22Rv1 (cell line): ENCODE data around the gene CYP3A4.
"Not testable (repeated sequence)": the region's sequence is repeated elsewhere in the genome, so short reads cannot be mapped to it uniquely, and the experiment has no call there.

Experiments used
- H3K27ac ChIP-seq: fragments of 450-650 bp; 2 replicates; pipeline ENCODE4 v1.5.1; 2017
- ZFX ChIP-seq: fragments of 450-650 bp; IDR thresholded peaks from 2 replicates; pipeline ENCODE4 v1.6.1; 2017; ENCODE audit warnings: antibody characterized with exemption, borderline replicate concordance
- TF ChIP-seq, protein P1 (sequence below): fragments of 450-650 bp; IDR thresholded peaks from 2 replicates; pipeline ENCODE4 v1.5.1; 2017; ENCODE audit warnings: mild to moderate bottlenecking

Gene CYP3A4

DNA sequence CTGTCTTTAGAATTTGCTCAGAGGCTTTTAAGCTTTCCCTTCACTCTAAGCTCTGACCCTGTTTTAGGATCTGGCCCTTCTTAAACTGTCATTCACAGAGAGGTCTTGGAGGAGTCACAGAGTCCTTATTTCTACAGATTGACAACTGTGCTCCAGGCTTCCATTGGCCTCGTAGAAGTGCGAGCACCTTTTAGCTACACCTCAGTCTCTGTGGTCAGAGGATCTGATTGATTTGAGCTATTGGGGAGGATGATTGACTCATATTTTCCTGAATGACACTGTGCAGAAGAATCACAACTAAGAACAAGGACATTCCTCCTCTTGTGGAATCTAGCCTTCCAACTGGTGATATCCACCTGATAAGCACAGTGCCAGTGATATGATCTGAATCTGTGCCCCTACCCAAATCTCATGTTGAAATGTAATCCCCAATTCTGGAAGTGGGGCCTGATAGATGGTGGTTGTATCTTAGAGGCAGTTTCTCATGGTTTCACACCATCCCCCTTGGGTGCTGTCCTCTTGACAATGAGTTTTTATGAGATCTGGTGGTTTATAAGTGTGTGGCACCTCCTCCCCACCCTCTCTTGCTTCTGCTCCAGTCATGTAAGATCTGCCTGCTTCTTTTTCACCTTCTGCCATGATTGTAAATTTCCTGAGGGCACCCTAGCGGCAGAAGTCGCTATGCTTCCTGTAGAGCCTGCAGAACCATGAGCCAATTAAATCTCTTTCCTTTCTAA is 52.2 kb downstream of the CYP3A4 start:
- TF ChIP-seq, protein P1, sequence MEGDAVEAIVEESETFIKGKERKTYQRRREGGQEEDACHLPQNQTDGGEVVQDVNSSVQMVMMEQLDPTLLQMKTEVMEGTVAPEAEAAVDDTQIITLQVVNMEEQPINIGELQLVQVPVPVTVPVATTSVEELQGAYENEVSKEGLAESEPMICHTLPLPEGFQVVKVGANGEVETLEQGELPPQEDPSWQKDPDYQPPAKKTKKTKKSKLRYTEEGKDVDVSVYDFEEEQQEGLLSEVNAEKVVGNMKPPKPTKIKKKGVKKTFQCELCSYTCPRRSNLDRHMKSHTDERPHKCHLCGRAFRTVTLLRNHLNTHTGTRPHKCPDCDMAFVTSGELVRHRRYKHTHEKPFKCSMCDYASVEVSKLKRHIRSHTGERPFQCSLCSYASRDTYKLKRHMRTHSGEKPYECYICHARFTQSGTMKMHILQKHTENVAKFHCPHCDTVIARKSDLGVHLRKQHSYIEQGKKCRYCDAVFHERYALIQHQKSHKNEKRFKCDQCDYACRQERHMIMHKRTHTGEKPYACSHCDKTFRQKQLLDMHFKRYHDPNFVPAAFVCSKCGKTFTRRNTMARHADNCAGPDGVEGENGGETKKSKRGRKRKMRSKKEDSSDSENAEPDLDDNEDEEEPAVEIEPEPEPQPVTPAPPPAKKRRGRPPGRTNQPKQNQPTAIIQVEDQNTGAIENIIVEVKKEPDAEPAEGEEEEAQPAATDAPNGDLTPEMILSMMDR: no peak
- TF ChIP-seq ZFX: no peak
- H3K27ac ChIP-seq: no peak overlapping the region

DNA sequence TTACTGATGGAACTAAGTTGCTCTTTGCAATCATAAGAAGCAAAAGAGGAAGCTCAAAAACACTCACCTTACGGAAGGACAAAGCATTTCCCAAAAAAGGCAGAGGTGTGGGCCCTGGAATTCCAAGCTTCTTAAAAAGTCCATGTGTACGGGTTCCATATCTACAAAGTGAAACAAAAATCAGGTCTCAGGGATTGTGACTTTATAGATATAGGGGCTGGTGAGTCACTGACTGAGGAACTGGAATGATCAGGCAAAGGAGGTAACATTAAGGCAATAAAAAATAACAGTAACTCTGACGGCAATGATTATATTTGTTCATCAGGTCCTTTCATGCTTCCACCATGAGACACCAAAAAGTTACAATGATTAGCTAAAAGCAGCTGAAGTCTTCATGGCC is 53.0 kb downstream of the CYP3A4 start:
- H3K27ac ChIP-seq: no peak overlapping the region
- no peak for TF ChIP-seq ZFX
- TF ChIP-seq, protein P1: no peak

DNA sequence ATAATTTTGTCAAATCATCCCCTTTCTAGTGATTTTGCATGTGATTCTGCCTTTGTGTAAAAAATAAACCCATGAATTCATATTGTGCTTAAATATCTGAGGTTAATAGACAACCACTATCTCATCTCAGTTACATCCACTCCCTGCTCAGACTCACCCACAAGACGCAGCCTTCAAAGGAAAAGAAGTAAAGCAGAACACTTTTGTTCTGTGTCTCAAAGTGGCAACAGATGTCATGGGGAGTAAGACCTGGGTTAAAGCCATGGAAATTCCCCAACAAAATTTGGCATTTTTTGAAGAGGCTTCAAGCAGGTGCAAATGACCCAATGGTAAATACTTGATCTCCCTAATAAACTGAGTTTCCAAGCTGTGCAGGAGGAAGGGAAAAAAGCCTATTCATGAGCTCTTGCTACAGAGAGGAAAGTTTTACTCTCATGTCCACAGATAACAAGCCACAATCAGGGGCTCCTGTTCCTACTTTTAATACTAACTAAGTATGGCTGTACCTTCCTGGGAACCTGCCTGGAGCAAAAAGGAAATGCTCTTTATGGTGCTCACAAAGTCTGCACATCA is 53.7 kb downstream of the CYP3A4 start:
- H3K27ac ChIP-seq: no peak overlapping the region
- TF ChIP-seq ZFX: no peak
- TF ChIP-seq, protein P1: no peak

- no peak for TF ChIP-seq ZFX
- TF ChIP-seq, protein P1: no peak
- H3K27ac ChIP-seq: no peak overlapping the region
These were observed 54.3 kb downstream of the CYP3A4 start for GRCh38 chr7:99729486-99730237.

DNA sequence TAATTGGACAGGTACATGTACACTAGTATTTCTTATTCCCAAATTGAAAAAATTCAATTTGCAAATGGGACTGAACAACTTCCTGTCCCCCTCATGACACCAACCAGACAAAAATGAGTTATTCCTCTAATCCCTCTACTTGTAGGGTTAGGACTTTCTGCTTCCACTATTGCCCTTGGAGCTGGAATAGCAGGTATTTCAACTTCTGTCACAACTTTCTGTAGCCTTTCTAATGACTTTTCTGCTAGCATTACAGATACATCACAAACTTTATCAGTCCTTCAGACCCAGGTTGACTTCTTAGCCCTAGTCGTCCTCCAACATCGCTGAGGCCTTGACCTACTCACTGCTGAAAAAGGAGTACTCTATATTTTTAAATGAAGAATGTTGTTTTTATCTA is 55.4 kb downstream of the CYP3A4 start:
- no peak overlapping the region for H3K27ac ChIP-seq
- TF ChIP-seq, protein P1: no peak
- TF ChIP-seq ZFX: no peak

DNA sequence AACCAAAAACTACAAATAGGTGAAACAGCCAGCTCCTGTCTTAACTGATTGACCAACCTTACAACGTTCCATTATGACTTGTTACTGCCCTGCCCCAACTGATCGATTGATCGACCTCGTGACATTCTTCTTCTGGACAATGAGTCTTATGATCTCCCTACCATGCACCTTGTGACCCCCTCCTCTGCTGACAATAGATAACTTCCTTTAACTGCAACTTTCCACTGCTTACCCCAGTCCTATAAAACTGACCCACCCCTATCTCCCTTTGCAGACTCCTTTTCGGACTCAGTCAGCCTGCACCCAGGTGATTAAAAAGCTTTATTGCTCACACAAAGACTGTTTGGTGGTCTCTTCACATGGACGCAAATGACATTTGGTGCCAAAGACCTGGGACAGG is 60.8 kb downstream of the CYP3A4 start:
- not testable (repeated sequence) for H3K27ac ChIP-seq

GRCh38 chr7:99720800-99721595 is 63.0 kb downstream of the CYP3A4 start:
- H3K27ac ChIP-seq: no peak overlapping the region
- no peak for TF ChIP-seq ZFX
- TF ChIP-seq, protein P1: no peak
